HL-60 (cell line): ENCODE measurements around the gene BPIFB2.

Source experiments
- DNase-seq, 2 experiments: peaks; one replicate each; pipeline ENCODE4 v3.0.0-alpha.2; 2010 to 2020; ENCODE audit warnings: low read depth in 1 of 2, low spot score in 1 of 2
- H3K27ac ChIP-seq: fragments of 250-450 bp; sonication (Bioruptor Pico); replicated peaks from 2 replicates; pipeline ENCODE4 v1.5.1; 2020; ENCODE audit warnings: mild to moderate bottlenecking, moderate library complexity
- H3K27me3 ChIP-seq: fragments of 250-450 bp; sonication (Bioruptor Pico); 2 replicates; pipeline ENCODE4 v1.5.1; 2021; ENCODE audit warnings: mild to moderate bottlenecking, moderate library complexity; ENCODE audit not compliant: insufficient read depth, poor library complexity, severe bottlenecking
- H3K4me3 ChIP-seq: replicated peaks from 2 replicates; pipeline ENCODE4 v1.5.1; 2011; ENCODE audit warnings: mild to moderate bottlenecking, control low read depth, low read length; ENCODE audit not compliant: insufficient read depth
- CTCF ChIP-seq: IDR thresholded peaks from one replicate; pipeline ENCODE4 v1.5.1; 2011; ENCODE audit warnings: low read length, control low read depth, inconsistent platforms; ENCODE audit not compliant: insufficient read depth
- GABPA ChIP-seq: IDR thresholded peaks from 2 replicates; pipeline ENCODE4 v1.6.1; 2012; ENCODE audit warnings: low read depth
- POLR2AphosphoS5 ChIP-seq: IDR thresholded peaks from 2 replicates; pipeline ENCODE4 v1.6.1; 2012; ENCODE audit warnings: low read depth
- REST ChIP-seq: IDR thresholded peaks from 2 replicates; pipeline ENCODE4 v1.6.1; 2012; ENCODE audit warnings: low read depth; ENCODE audit not compliant: insufficient replicate concordance
- SPI1 ChIP-seq: IDR thresholded peaks from 2 replicates; pipeline ENCODE4 v1.6.1; 2012; ENCODE audit warnings: low read depth, mild to moderate bottlenecking, borderline replicate concordance

The BPIFB2 gene

GRCh38 chr20:33018169-33018931, 10.8 kb downstream of the BPIFB2 start:
- H3K27ac ChIP-seq, result no peak overlapping the region
- no peaks in the 10 kb centered on the region for H3K27me3 ChIP-seq
- TF ChIP-seq GABPA (no peak), CTCF (no peak), POLR2AphosphoS5 (no peak), REST (no peak), SPI1 (no peak)
- DNase-seq, result no peak
- H3K4me3 ChIP-seq, result no peak overlapping the region

GRCh38 chr20:33019465-33020277, 12.2 kb downstream of the BPIFB2 start:
- Histone ChIP-seq H3K27ac (no peak overlapping the region), H3K4me3 (no peak overlapping the region), H3K27me3 (no peaks in the 10 kb centered on the region)
- DNase-seq, result no peak
- no peak for TF ChIP-seq POLR2AphosphoS5
- no peak for TF ChIP-seq REST
- no peak for TF ChIP-seq CTCF
- TF ChIP-seq GABPA, result no peak
- TF ChIP-seq SPI1, result no peak

- no peaks in the 10 kb centered on the region for H3K27me3 ChIP-seq
- H3K4me3 ChIP-seq, result no peak overlapping the region
- no peak for DNase-seq
- H3K27ac ChIP-seq, result no peak overlapping the region
- TF ChIP-seq GABPA, result no peak
- TF ChIP-seq REST, result no peak
- no peak for TF ChIP-seq POLR2AphosphoS5
- no peak for TF ChIP-seq SPI1
- TF ChIP-seq CTCF, result no peak
These were observed 13.0 kb downstream of the BPIFB2 start for GRCh38 chr20:33020278-33021161.
